GM08714 (cell line): ENCODE data around the gene NT5C2.
"Not testable (repeated sequence)": the region's sequence is repeated elsewhere in the genome, so short reads cannot be mapped to it uniquely, and the experiment has no call there.

Experiments used
- H3K4me3 ChIP-seq: fragments of 200-500 bp; sonication (Bioruptor generic); 2 replicates; pipeline ENCODE4 v1.5.1; 2014; ENCODE audit warnings: mild to moderate bottlenecking, low read length, inconsistent platforms
- ZNF274 ChIP-seq: IDR thresholded peaks from 2 replicates; pipeline ENCODE4 v1.6.1; 2012; ENCODE audit warnings: mild to moderate bottlenecking, low read depth, low read length

Gene NT5C2

GRCh38 chr10:103080891-103081581, 112.0 kb downstream of the NT5C2 start:
- no peak overlapping the region for H3K4me3 ChIP-seq

GRCh38 chr10:103079946-103080345, 113.1 kb downstream of the NT5C2 start:
- TF ChIP-seq ZNF274, result no peak
- no peak overlapping the region for H3K4me3 ChIP-seq

More at GRCh38 chr10:103080891-103081581, 112.0 kb downstream of the NT5C2 start:
- TF ChIP-seq ZNF274, result no peak

- no peak overlapping the region for H3K4me3 ChIP-seq
- no peak for TF ChIP-seq ZNF274
These were observed 114.0 kb downstream of the NT5C2 start for GRCh38 chr10:103079100-103079499.

- H3K4me3 ChIP-seq, result no peak overlapping the region
- no peak for TF ChIP-seq ZNF274
These were observed 114.4 kb downstream of the NT5C2 start for GRCh38 chr10:103078676-103079075.

- no peak for TF ChIP-seq ZNF274
These were observed 114.8 kb downstream of the NT5C2 start for GRCh38 chr10:103078309-103078615.

GRCh38 chr10:103077491-103078308, 115.4 kb downstream of the NT5C2 start:
- TF ChIP-seq ZNF274, result no peak
- H3K4me3 ChIP-seq, result no peak overlapping the region

More at GRCh38 chr10:103078309-103078615, 114.8 kb downstream of the NT5C2 start:
- no peak overlapping the region for H3K4me3 ChIP-seq

GRCh38 chr10:103077020-103077419, 116.1 kb downstream of the NT5C2 start:
- no peak for TF ChIP-seq ZNF274
- no peak overlapping the region for H3K4me3 ChIP-seq

GRCh38 chr10:103072891-103073290, 120.2 kb downstream of the NT5C2 start:
- H3K4me3 ChIP-seq, result no peak overlapping the region
- TF ChIP-seq ZNF274, result no peak

- no peak overlapping the region for H3K4me3 ChIP-seq
- no peak for TF ChIP-seq ZNF274
These were observed 120.8 kb downstream of the NT5C2 start for GRCh38 chr10:103072276-103072675.

- no peak for TF ChIP-seq ZNF274
- no peak overlapping the region; the same call in 1 of the 2 replicates for H3K4me3 ChIP-seq
These were observed 123.4 kb downstream of the NT5C2 start for GRCh38 chr10:103069453-103070331.

- H3K4me3 ChIP-seq, result no peak overlapping the region
- no peak for TF ChIP-seq ZNF274
These were observed 125.1 kb downstream of the NT5C2 start for GRCh38 chr10:103067956-103068355.

- no peak for TF ChIP-seq ZNF274
- H3K4me3 ChIP-seq, result no peak overlapping the region
These were observed 125.6 kb downstream of the NT5C2 start for GRCh38 chr10:103067484-103067883.

GRCh38 chr10:103067099-103067477, 126.0 kb downstream of the NT5C2 start:
- H3K4me3 ChIP-seq, result not testable (repeated sequence)

GRCh38 chr10:103066141-103067098, 126.7 kb downstream of the NT5C2 start:
- no peak overlapping the region for H3K4me3 ChIP-seq
- no peak for TF ChIP-seq ZNF274
